HG02870 (cell line): ENCODE data around the gene NCOA6.
"Not testable (repeated sequence)": the region's sequence is repeated elsewhere in the genome, so short reads cannot be mapped to it uniquely, and the experiment has no call there.

Experiments used
- ATAC-seq: cut with Tn5 transposase; IDR thresholded peaks from one replicate; pipeline ENCODE4 v1.9.1; 2021; ENCODE audit warnings: mild to moderate bottlenecking, moderate library complexity; ENCODE audit not compliant: unreplicated experiment

NCOA6 gene

GRCh38 chr20:34831936-34832335 lies 6.5 kb upstream of the NCOA6 start:
- ATAC-seq: no peak

- ATAC-seq: no peak
These were observed 3.7 kb upstream of the NCOA6 start for GRCh38 chr20:34829191-34829590.

- ATAC-seq: peak; percentile 69
These were observed 483 bp downstream of the NCOA6 start for GRCh38 chr20:34824806-34825529.

GRCh38 chr20:34824452-34824805 lies 1.0 kb downstream of the NCOA6 start:
- ATAC-seq: peak; percentile 48

GRCh38 chr20:34824026-34824425 lies 1.4 kb downstream of the NCOA6 start:
- no peak for ATAC-seq

- ATAC-seq: no peak
These were observed 4.5 kb downstream of the NCOA6 start for GRCh38 chr20:34820805-34821578.

GRCh38 chr20:34817801-34818200 lies 7.7 kb downstream of the NCOA6 start:
- ATAC-seq: no peak

- ATAC-seq: no peak
These were observed 8.4 kb downstream of the NCOA6 start for GRCh38 chr20:34817072-34817471.

- no peak for ATAC-seq
These were observed 9.8 kb downstream of the NCOA6 start for GRCh38 chr20:34815636-34816035.

GRCh38 chr20:34808583-34808982 lies 16.9 kb downstream of the NCOA6 start:
- no peak for ATAC-seq

- not testable (repeated sequence) for ATAC-seq
These were observed 17.4 kb downstream of the NCOA6 start for GRCh38 chr20:34807944-34808465.

GRCh38 chr20:34806255-34806654 lies 19.2 kb downstream of the NCOA6 start:
- ATAC-seq: no peak

GRCh38 chr20:34798871-34799270 lies 26.6 kb downstream of the NCOA6 start:
- ATAC-seq: no peak

- no peak for ATAC-seq
These were observed 27.1 kb downstream of the NCOA6 start for GRCh38 chr20:34798328-34798727.

GRCh38 chr20:34797012-34797995 lies 28.1 kb downstream of the NCOA6 start:
- ATAC-seq: no peak

- no peak for ATAC-seq
These were observed 31.4 kb downstream of the NCOA6 start for GRCh38 chr20:34794006-34794585.

GRCh38 chr20:34792687-34793363 lies 32.6 kb downstream of the NCOA6 start:
- no peak for ATAC-seq

GRCh38 chr20:34791289-34792020 lies 34.0 kb downstream of the NCOA6 start:
- ATAC-seq: no peak

- ATAC-seq: no peak
These were observed 44.2 kb downstream of the NCOA6 start for GRCh38 chr20:34781220-34781619.
